ENCODE data around the gene GPBAR1.
"Not testable (repeated sequence)": the region's sequence is repeated elsewhere in the genome, so short reads cannot be mapped to it uniquely, and the experiment has no call there.

Gene GPBAR1

GRCh38 chr2:218271865-218272530 is 11.2 kb downstream of the GPBAR1 start:
- Histone ChIP-seq H2AFZ (ENCODE audit: low read depth, low read length) (no peak overlapping the region), H3K4me2 (ENCODE audit: insufficient read depth, low read length) (peak overlapping the region; percentile 96), H3K9me3 (ENCODE audit: insufficient read depth, low read length, severe bottlenecking) (no peaks in the 10 kb centered on the region), H3K4me1 (ENCODE audit: insufficient read depth, low read length) (peaks cover 36% of the 10 kb centered on the region), H4K20me1 (ENCODE audit: insufficient read depth, low read length) (peaks cover 13% of the 10 kb centered on the region; the same call in 1 of the 2 replicates), H3K79me2 (ENCODE audit: insufficient read depth, low read length) (peaks cover 44% of the 10 kb centered on the region), H3K36me3 (ENCODE audit: insufficient read depth, low read length) (peaks cover 57% of the 10 kb centered on the region), H3K9ac (ENCODE audit: low read depth, low read length) (peak overlapping the region; percentile 90; the same call in 1 of the 2 replicates), H3K27ac (ENCODE audit: low read length) (no peak overlapping the region), H3K4me3 (ENCODE audit: low read depth in 1 of 2, low read length in 2 of 2) (peak overlapping the region in 1 of 2 experiments; percentile 99; a peak in 2 of 4 replicates), H3K27me3 (ENCODE audit: insufficient read depth, low read length, poor library complexity) (no peaks in the 10 kb centered on the region)
- ATAC-seq (ENCODE audit: insufficient read depth, low read depth) (no peak), DNase-seq (no peak)
- TF ChIP-seq, protein P1, sequence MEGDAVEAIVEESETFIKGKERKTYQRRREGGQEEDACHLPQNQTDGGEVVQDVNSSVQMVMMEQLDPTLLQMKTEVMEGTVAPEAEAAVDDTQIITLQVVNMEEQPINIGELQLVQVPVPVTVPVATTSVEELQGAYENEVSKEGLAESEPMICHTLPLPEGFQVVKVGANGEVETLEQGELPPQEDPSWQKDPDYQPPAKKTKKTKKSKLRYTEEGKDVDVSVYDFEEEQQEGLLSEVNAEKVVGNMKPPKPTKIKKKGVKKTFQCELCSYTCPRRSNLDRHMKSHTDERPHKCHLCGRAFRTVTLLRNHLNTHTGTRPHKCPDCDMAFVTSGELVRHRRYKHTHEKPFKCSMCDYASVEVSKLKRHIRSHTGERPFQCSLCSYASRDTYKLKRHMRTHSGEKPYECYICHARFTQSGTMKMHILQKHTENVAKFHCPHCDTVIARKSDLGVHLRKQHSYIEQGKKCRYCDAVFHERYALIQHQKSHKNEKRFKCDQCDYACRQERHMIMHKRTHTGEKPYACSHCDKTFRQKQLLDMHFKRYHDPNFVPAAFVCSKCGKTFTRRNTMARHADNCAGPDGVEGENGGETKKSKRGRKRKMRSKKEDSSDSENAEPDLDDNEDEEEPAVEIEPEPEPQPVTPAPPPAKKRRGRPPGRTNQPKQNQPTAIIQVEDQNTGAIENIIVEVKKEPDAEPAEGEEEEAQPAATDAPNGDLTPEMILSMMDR (IDR thresholded peaks at IDR 0.05; ENCODE audit: borderline replicate concordance, extremely low read depth, low read length, poor library complexity, severe bottlenecking): no peak
- no peak for TF ChIP-seq EZH2 (IDR thresholded peaks at IDR 0.05; ENCODE audit: borderline replicate concordance, low read depth, low read length, severe bottlenecking)

DNA sequence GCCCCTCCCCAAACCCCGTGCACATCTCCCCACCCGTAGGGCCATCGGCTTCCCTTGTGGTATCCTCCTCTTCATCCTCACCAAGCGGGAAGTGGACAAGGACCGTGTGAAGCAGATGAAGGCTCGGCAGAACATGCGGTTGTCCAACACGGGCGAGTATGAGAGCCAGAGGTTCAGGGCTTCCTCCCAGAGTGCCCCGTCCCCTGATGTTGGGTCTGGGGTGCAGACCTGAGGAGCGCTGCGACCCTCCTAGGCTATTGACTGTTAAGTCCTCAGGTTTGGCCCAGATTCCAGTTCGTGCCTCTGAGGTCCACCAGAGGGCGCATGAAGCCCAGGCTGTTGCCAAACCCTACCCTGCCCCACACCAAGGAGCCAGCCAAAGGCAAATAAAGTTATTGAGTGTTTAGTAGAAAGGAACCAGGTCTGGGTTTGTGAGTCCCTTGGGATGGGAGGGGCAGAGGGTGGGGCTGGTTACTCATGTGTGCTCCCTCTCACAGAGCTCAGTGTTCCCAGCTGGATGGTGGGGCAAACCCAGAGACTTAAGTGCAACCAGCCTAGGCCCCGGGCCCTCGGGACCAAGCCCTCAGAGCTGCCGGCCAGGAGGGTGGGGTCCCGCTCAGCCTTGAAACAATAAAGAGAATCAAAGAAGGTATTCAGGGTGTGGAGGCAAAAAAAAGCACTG is 11.9 kb downstream of the GPBAR1 start:
- ATAC-seq (ENCODE audit: insufficient read depth, low read depth) (peak; percentile 36), DNase-seq (peak; percentile 81)
- H3K79me2 ChIP-seq (ENCODE audit: insufficient read depth, low read length): peaks cover 39% of the 10 kb centered on the region
- no peak overlapping the region for H2AFZ ChIP-seq (ENCODE audit: low read depth, low read length)
- H3K9me3 ChIP-seq (ENCODE audit: insufficient read depth, low read length, severe bottlenecking): no peaks in the 10 kb centered on the region
- no peak overlapping the region for H3K9ac ChIP-seq (ENCODE audit: low read depth, low read length)
- H3K4me1 ChIP-seq (ENCODE audit: insufficient read depth, low read length): peaks cover 33% of the 10 kb centered on the region
- no peak overlapping the region for H3K4me3 ChIP-seq (ENCODE audit: low read depth in 1 of 2, low read length in 2 of 2)
- H4K20me1 ChIP-seq (ENCODE audit: insufficient read depth, low read length): peaks cover 10% of the 10 kb centered on the region; the same call in 1 of the 2 replicates
- peaks cover 57% of the 10 kb centered on the region for H3K36me3 ChIP-seq (ENCODE audit: insufficient read depth, low read length)
- peak overlapping the region; percentile 37 for H3K4me2 ChIP-seq (ENCODE audit: insufficient read depth, low read length)
- TF ChIP-seq, protein P1 (IDR thresholded peaks at IDR 0.05; ENCODE audit: borderline replicate concordance, extremely low read depth, low read length, poor library complexity, severe bottlenecking): peak; percentile 93
- no peak for TF ChIP-seq EZH2 (IDR thresholded peaks at IDR 0.05; ENCODE audit: borderline replicate concordance, low read depth, low read length, severe bottlenecking)
- no peak overlapping the region for H3K27ac ChIP-seq (ENCODE audit: low read length)
- H3K27me3 ChIP-seq (ENCODE audit: insufficient read depth, low read length, poor library complexity): no peaks in the 10 kb centered on the region

DNA sequence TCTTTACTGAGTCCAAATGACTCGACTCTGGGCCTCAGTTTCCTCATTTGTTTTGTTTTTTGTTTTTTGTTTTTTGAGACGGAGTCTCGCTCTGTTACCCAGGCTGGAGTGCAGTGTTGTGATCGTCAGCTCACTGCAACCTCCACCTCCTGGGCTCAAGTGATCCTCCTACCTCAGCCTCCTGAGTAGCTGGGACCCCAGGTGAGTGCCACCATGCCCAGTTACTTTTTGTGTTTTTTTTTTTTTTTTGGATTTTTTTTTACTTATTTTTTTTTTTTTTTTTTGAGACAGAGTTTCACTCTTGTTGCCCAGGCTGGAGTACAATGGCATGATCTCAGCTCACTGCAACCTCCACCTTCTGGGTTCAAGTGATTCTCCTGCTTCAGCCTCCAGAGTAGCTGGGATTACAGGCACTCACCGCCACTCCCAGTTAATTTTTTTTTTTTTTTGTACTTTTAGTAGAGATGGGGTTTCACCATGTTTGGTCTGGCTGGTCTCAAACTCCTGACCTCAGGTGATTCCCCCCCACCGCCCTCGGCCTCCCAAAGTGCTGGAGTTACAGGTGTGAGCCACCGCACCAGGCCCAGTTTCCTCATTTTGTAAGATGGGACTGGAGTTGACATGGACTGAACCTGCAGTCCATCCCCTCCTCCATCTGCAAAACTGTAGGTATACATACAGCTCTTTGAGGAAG is 12.5 kb downstream of the GPBAR1 start:
- H3K27me3 ChIP-seq (ENCODE audit: insufficient read depth, low read length, poor library complexity); H4K20me1 ChIP-seq (ENCODE audit: insufficient read depth, low read length); DNase-seq; H3K9me3 ChIP-seq (ENCODE audit: insufficient read depth, low read length, severe bottlenecking); H3K27ac ChIP-seq (ENCODE audit: low read length); H3K4me3 ChIP-seq (ENCODE audit: low read depth in 1 of 2, low read length in 2 of 2); H2AFZ ChIP-seq (ENCODE audit: low read depth, low read length); H3K4me2 ChIP-seq (ENCODE audit: insufficient read depth, low read length); ATAC-seq (ENCODE audit: insufficient read depth, low read depth); H3K9ac ChIP-seq (ENCODE audit: low read depth, low read length): not testable (repeated sequence)
- Histone ChIP-seq H3K4me1 (ENCODE audit: insufficient read depth, low read length) (peaks cover 32% of the 10 kb centered on the region), H3K79me2 (ENCODE audit: insufficient read depth, low read length) (peaks cover 36% of the 10 kb centered on the region), H3K36me3 (ENCODE audit: insufficient read depth, low read length) (peaks cover 57% of the 10 kb centered on the region)

GRCh38 chr2:218273908-218274249 is 13.1 kb downstream of the GPBAR1 start:
- Histone ChIP-seq H3K27ac (ENCODE audit: low read length) (no peak overlapping the region), H3K27me3 (ENCODE audit: insufficient read depth, low read length, poor library complexity) (no peaks in the 10 kb centered on the region), H3K79me2 (ENCODE audit: insufficient read depth, low read length) (peaks cover 34% of the 10 kb centered on the region), H3K9ac (ENCODE audit: low read depth, low read length) (no peak overlapping the region), H3K9me3 (ENCODE audit: insufficient read depth, low read length, severe bottlenecking) (no peaks in the 10 kb centered on the region), H2AFZ (ENCODE audit: low read depth, low read length) (no peak overlapping the region), H3K4me3 (ENCODE audit: low read depth in 1 of 2, low read length in 2 of 2) (no peak overlapping the region), H3K36me3 (ENCODE audit: insufficient read depth, low read length) (peaks cover 59% of the 10 kb centered on the region), H4K20me1 (ENCODE audit: insufficient read depth, low read length) (peaks cover 9% of the 10 kb centered on the region; the same call in 1 of the 2 replicates), H3K4me2 (ENCODE audit: insufficient read depth, low read length) (no peak overlapping the region), H3K4me1 (ENCODE audit: insufficient read depth, low read length) (peaks cover 29% of the 10 kb centered on the region)
- ATAC-seq (ENCODE audit: insufficient read depth, low read depth): no peak
- TF ChIP-seq, protein P1 (IDR thresholded peaks at IDR 0.05; ENCODE audit: borderline replicate concordance, extremely low read depth, low read length, poor library complexity, severe bottlenecking): no peak
- TF ChIP-seq EZH2 (IDR thresholded peaks at IDR 0.05; ENCODE audit: borderline replicate concordance, low read depth, low read length, severe bottlenecking): no peak
- no peak for DNase-seq

Measured in DND-41 (cell line).